Epithelial cell of prostate (primary cell): Measurements from ENCODE around the gene AHCY.
"Not testable (repeated sequence)": the region's sequence is repeated elsewhere in the genome, so short reads cannot be mapped to it uniquely, and the experiment has no call there.

ENCODE experiments used
- DNase-seq: peaks from one replicate; pipeline ENCODE4 v3.0.0-alpha.2; 2011; ENCODE audit warnings: low read depth, low spot score
- H3K27ac ChIP-seq: fragments of 450-650 bp; 2 replicates; pipeline ENCODE4 v1.5.1; 2017; ENCODE audit warnings: mild to moderate bottlenecking

Gene AHCY

DNA sequence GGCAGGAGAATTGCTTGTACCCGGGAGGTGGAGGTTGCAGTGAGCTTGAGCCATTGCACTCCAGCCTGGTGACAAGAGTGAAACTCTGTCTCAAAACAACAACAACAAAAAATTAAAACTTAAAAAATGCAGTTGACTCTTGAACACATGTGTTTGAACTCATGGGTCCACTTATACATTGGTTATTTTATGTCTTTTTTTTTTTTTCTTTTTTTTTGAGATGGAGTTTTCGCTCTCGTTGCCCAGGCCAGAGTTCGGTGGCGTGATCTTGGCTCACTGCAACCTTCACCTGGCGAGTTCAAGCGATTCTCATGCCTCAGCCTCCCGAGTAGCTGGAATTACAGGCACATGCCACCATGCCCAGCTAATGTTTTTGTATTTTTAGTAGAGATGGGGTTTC is 39.7 kb downstream of the AHCY start:
- not testable (repeated sequence) for H3K27ac ChIP-seq

DNA sequence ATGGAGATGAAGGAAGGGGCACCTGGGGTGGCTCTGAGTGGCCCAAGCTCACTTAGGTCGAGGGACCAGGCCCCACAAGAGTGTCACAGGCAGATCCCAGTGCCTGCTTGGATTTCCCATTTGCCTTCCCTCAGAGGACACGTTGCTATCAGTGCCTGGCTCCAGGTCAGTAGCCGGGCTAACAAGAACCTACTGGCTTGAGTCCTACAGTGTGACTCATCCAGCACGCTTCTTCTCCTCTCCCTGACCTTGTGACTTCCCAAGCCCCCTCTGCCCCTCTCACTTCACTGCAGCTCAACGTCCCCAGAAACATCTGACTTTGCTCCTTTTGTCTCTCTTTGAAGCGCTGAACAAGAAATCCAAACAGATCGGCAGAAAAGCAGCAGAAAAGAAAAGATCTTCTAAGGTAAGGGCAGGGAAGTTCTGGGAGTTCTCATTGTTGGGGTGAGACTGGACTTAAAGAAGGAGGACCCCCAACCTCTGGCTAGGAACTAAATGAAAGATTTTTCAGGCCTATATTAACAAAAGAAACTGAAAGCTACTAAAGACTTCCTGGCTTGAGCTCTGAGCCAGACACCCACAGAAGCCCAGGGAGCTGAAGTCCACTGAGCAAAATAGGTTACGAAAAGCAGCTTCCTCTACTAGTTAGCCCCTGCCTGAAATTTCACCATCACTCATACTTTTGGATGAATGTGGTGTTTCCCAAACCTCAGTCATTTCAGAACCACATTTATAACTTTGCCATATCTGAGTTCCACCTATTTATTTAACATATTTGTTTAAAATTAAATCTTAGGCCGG is 40.5 kb downstream of the AHCY start:
- no peak for DNase-seq
- H3K27ac ChIP-seq = no peak overlapping the region

More for the DNA sequence above, 39.7 kb downstream of the AHCY start:
- DNase-seq = not testable (repeated sequence)

DNA sequence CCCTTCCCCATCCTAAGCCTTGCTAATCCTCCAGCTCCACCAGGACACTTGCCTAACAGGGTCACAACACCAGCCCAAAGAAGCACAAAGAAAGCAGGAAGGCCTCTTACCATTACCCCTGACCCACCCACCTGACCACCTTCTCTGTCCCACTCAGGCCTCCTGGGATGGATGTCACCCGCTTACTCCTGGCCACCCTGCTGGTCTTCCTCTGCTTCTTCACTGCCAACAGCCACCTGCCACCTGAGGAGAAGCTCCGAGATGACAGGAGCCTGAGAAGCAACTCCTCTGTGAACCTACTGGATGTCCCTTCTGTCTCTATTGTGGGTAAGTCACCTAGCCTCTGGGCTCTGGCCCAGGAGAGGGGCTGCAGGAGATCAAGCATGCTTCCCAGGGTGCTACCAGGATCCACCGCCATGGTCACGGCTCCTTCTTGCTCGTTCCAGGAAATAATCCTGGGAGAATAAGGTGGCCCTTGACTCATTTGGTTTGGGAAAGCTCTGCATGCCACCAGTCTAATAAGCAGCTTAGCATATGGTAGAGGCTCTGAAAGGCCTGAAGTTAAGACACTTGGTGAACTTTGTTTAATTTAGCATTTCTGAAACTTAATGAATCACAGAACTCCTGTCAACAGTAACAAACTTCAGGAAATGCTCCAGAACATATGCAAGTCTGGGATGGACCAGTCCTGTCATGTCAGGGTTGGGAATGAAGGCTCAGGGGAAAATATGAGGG is 42.8 kb downstream of the AHCY start:
- no peak for DNase-seq
- H3K27ac ChIP-seq = no peak overlapping the region

DNA sequence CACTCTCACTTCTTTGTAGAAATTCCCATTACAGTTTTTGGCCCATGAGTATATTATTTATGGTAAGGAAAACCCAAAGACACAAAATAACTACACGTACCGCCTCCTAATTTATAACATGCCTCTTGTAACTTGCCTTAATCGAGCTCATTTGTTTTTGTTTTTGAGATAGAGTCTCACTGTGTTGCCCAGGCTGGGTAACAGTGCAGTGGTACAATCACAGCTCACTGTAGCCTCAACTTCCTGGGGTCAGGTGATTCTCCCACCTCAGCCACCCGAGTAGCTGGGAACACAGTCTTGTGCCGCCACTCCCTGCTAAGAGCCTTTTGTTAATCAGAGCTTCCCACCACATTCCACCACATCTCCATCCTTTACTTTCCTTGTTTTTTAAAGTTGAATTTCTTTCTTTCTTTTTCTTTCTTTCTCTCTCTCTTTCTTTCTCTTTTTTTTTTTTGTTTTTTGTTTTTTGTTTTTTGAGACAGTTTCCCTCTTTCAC is 46.5 kb downstream of the AHCY start:
- DNase-seq = no peak
- H3K27ac ChIP-seq = no peak overlapping the region

DNA sequence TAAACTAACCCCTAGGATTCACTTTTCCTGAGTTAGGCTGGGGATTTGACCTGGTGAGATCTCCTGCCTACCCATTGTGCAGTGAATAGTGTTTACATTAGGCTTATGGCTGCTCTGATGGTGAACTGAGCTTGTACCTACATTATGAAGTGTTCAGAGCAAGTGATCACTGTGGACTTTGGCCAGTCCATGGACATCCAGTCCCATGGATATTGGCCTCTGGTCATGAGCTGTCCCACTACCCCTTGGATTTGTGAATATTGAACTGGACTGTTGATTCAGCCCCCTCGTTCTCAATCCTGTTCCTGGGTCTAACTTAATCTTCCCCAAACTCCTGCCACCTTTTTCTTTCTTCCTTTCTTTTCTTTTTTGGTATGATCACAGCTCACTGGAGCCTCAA is 48.2 kb downstream of the AHCY start:
- DNase-seq = no peak
- no peak overlapping the region for H3K27ac ChIP-seq

DNA sequence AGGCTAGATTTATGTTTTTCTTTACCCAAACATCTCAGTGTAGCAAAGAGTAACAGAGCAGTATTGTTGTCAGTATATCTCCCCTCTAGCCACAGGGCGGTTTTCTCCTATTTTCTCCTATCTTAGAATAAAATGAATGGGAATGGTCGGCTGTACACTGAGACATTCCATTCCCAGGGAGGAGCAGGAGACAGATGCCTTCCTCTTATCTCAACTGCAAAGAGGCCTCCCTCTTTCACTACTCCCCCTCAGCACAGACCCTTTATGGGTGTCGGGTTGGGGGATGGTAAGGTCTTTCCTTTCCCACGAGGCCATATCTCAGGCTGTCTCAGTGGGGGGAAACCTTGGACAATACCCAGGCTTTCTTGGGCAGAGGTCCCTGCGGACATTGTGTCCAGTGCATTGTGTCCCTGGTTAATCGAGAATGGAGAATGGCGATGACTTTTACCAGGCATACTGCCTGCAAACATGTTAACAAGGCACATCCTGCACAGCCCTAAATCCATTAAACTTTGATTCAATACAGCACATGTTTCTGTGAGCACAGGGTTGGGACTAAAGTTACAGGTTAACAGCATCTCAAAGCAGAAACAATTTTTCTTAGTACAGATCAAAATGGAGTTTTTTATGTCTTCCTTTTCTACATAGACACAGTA is 50.6 kb downstream of the AHCY start:
- not testable (repeated sequence) for H3K27ac ChIP-seq, DNase-seq

DNA sequence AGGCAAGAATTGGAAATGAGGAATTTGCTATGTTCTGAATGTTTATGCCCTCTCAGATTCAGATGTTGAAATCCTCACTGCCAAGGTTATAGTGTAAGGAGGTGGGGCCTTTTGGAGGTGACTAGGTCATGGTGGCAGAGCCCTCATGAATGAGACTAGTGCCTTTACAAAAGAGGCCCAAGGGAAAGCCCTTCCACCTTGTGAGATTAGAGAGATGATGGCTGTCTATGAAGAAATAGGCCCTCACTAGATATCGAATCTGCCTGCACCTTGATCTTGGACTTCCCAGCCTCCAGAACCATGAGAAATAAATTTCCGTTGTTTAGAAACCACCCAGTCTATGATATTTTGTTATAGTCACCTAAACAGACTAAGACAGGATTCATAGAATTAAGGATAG is 51.5 kb downstream of the AHCY start:
- no peak overlapping the region for H3K27ac ChIP-seq
- no peak for DNase-seq

DNA sequence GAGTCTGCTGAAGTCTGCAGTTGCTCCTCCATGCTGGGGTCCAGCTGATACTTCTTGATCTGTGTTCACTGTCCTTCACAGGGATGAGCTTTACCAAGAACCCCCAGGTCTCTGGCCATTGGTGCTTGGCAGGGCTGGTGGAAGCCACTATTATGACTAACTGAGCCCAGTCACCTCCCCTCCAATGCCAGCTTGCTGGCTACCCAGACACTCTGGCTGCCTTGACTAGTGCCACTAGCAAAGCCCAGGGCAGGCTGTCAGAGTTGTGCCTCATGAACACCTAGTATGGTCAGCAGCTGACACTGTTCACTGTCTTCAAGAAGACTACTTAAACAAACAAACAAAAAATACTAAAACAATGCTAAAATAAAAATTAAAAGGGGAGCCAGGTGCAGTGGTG is 53.1 kb downstream of the AHCY start:
- DNase-seq = no peak
- no peak overlapping the region for H3K27ac ChIP-seq

DNA sequence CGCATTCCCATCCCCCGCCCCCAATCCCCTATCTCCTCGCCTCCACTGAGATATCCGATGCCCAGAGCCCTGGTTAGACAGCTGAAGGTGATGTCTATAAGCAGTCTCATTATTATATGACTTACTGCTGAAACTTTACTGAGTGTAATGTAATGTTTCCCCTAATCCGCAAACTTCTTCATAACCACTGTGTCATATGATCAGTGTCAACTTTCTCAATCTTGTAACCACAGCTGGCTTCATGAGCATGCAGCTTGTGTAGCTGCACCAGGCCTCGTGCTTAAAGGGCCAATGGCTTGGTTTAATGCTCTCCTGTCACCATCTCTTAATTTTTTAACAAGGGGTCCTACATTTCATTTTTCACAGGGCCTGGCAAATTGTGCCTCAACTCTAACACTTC is 53.9 kb downstream of the AHCY start:
- no peak overlapping the region for H3K27ac ChIP-seq
- no peak for DNase-seq

DNA sequence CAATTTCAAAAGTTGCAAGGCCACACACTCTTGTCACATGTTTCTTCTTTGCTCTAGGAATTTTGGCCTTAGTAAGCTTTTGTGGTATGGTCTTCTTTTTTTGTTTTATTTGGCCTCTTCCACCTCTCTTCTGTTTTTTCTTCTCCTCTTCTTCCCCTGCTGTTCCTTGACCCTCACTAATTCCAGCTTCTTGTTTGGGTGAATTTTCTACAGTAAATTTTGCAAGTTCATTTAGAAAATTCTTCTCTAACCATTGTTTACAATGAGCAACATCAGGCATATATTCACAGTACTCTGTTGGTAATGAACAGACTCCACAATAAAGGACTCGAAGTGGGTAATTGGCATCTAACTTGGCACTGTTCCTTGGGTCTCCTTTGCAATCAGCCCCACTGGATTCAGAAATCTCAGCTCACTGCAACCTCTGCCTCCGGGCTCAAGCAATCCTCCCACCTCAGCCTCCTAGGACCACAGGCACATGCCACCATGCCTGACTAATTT is 57.0 kb downstream of the AHCY start:
- DNase-seq = no peak
- H3K27ac ChIP-seq = no peak overlapping the region

DNA sequence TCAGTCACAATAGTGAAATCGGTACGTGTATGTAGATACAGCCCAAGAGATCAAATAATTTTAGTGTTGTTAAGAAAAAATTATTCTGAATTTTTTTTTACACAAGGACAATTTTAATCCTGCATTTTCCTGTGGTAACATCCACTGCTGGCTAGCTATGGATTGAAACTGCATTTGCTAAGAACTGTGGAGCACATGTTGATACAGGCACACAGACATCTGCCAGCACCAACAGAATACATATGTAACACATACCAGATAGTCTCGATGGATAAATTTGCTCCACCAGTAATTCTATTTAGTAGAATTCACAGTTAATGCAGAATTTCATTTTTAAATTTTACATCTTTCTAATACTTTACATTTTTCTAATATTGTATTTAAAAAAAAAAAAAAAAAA is 59.8 kb downstream of the AHCY start:
- no peak overlapping the region for H3K27ac ChIP-seq
- no peak for DNase-seq

DNA sequence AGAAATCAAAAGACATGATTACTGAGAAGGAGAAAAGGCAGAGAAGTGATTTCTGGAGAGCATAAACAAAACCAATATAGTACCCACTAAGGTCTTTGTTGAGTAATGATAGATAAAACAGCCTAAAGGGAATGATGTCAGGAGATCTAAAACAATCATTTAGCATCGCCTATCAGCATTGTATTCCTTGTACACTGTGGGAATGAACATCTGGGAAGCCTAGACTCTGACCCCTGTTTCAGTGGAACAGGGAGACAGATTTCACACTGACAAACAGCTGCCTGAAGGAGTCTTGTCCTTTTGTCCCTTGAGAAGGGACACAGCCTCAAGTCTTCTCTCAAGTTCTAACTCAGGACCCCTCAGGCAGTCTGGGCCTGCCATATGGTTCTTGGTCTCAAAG is 60.3 kb downstream of the AHCY start:
- no peak overlapping the region for H3K27ac ChIP-seq
- DNase-seq = no peak

DNA sequence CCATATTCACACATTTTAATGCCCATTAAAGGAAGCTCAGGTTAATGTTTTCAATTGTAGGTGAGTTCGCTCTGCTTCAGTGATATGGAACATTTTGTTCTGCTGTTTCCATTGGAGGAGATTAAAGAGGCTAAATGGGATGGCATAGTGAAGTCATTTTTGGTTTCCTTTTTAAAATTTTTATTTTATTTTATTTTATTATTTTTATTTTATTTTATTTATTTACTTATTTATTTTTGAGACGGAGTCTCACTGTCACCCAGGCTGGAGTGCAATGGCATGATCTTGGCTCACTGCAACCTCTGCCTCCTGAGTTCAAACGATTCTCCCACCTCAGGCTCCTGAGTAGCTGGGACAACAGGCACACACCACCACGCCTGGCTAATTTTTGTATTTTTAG is 61.1 kb downstream of the AHCY start:
- not testable (repeated sequence) for DNase-seq, H3K27ac ChIP-seq

DNA sequence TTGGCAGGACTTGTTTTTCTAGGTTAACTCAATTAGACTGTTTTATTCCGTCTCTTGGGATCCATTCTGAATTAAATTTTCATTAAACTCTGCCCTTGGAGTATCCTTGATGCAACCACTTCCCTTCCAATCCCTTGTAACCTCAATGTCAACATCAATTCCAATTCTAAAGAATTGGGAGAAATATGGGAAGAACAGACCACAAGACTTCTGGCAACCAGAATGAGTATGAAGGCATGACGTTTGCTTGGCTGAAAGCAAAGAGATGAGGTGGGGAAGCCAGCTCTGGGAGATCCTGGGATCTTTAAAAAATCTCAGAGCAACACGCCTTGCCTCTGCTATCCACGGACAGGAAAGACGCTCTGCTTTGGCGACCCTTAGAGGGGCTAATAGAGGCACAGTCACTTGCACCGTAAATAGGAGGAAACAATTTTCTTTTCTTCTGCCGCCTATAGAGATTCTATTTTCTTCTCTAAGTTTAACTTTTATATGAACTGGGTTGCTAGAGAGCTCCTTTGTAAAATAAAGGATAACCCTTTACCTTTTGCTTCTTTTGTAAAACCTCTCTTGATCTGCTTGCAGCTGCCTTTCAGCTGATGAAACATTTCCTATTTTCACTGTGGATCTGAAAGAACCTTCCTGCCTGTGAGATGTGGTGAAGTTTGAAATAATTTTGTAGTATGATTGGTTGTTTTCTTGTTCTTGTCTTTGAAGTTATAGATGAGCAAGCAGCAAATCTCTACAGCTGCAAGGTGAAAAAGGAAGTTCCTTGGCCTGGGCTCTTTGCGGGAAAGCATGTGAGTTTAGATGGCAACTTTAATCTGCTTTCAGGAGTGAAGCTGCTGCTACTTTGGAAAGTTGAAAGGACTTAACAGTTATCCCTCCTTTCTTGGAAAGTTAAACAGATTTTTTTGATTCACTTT is 62.2 kb downstream of the AHCY start, which contains the start of gene ASIP:
Gene ASIP (plus strand): TSS at position 731 of the 923 bp plus-strand sequence. CDS start 18,952 bp downstream, outside the sequence.
- no peak for DNase-seq
- no peak within 1 kb of the TSS for H3K27ac ChIP-seq

DNA sequence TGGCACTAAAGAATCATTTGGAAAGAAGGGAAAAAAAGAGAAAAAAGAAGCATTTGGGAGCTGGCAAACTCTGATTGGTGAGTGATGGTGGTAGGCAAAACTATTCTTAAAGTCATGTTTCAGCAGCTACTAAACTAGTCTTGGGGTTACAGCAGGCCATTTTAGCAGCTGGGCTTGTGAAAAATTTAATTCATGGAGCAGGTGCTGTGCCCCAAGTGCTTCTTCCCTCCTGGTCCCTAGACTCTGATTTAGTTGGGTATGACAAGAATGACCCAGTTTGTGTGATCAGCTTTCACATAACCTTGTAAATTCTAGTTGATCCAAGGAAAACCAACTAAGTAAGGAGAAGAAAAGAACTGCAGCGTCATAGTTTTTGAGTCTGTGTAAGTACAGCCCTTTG is 63.0 kb downstream of the AHCY start:
- DNase-seq = no peak
- H3K27ac ChIP-seq = no peak overlapping the region

DNA sequence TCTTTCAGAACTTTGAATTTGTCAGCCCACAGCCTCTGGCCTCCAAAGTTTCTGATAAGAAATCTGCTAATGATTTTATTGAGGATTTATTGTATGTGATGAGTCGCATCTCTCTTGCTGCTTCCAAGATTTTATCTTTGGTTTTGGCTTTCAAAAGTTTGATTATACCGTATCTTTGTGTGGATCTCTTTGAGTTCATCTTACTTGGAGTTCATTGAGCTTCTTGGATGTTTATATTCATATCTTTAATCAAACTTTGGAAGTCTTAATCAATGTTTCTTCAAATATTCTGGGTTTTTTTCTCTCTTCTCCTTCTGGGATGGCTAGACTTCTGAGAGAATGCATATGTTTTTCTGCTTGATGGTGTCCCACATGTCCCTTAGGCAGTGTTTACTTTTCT is 65.2 kb downstream of the AHCY start:
- DNase-seq = no peak
- no peak overlapping the region for H3K27ac ChIP-seq

DNA sequence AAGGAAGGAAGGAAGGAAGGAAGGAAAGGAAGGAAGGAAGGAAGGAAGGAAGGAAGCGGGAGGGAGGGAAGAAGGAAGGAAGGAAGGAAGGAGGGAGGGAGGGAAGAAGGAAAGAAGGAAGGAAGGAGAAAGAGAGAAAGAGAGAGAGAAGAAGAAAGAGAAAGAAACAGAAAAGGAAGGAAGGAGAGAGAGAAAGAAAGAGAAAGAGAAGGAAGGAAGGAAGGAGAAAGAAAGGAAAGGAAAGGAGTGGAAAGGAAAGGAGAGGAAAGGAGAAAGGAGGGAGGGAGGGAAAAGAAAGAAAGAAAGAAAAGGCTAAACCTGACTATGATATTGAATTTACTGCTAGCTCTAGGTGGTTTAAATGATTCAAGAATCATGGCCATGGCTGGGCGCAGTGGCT is 67.3 kb downstream of the AHCY start:
- no peak overlapping the region for H3K27ac ChIP-seq
- no peak for DNase-seq

DNA sequence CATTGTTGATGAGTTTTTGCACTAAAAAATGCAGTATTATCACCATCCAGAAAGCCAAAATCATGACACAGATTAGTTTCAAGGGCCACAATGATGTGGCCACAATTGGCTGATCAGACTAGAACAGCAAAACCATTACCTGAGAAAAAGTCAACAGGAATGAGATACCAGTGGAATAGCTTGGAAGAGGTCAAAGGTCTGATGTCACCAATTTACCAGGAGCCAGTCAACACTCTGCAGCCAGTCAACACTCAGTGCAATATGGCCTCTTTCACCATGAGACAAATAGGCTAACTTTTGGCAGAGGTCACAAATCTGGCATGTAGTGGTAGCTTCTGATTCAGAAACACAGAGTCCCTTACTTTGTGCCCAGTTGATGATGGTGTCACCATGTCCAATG is 69.5 kb downstream of the AHCY start:
- DNase-seq = no peak
- no peak overlapping the region for H3K27ac ChIP-seq

DNA sequence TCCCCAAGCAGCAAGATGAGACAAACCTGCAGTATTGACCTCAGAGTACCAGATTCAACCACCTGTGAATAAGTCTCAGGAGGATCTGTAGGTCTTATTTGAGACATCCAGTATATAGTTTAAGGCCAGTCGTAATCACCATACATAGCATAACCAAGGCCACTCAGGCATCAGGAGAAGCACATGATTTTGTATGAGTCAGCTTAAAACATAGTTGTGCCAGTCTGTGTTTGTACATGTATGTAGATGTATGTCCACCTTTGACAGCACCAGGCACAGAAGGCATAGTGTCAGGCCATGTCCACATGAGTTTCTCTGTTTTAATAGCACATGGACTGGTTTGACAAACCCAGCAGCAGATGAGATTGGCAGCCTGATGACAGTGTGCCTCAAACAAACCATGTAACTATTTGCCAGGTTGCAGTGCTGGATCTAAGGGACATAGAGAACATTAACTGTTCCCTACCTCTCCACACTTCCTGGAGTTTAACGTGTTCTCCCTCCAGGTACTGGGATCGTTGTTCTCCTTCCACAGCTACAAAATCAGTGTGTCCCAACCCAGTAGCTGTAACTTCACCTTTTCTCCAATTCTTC is 70.6 kb downstream of the AHCY start:
- DNase-seq = no peak
- no peak overlapping the region for H3K27ac ChIP-seq
